H1 (cell line): Measurements from ENCODE around the gene PARD3. TPM values are rescaled to one million over a fixed set of nuclear protein-coding genes. Genes with fewer than 3 reads are reported as not detected.

ENCODE experiments used
- KDM5A ChIP-seq: fragments of 200-600 bp; IDR thresholded peaks from 2 replicates; pipeline ENCODE4 v1.7.1; 2012; ENCODE audit warnings: mild to moderate bottlenecking, low read length, inconsistent platforms, mixed read lengths
- POU5F1 ChIP-seq: IDR thresholded peaks from 2 replicates; pipeline ENCODE4 v1.6.1; 2011; ENCODE audit warnings: low read depth, mild to moderate bottlenecking, low read length, moderate library complexity
- SIX5 ChIP-seq: IDR thresholded peaks from 2 replicates; pipeline ENCODE4 v1.6.1; 2011; ENCODE audit warnings: mild to moderate bottlenecking, low read depth, low read length
- TAF1 ChIP-seq: IDR thresholded peaks from 2 replicates; pipeline ENCODE4 v1.6.1; 2011; ENCODE audit warnings: mild to moderate bottlenecking, low read depth, low read length
- TBP ChIP-seq: IDR thresholded peaks from 2 replicates; pipeline ENCODE4 v1.6.1; 2011; ENCODE audit warnings: low read depth, low read length, improper control_type of control experiment
- polyA plus RNA-seq, 7 experiments: library from polyadenylated mRNA; depleted of rRNA in 3 of 7; stranded (reverse) in 5 of 7; unstranded in 2 of 7; fragments of >200 nt in 5 of 7; fragments of 200-250 nt in 2 of 7; gene quantifications; 1 replicate in 5 of 7; 2 replicates in 1 of 7; 4 replicates in 1 of 7; pipeline versions ENCODE4 v1.2.1 to v1.2.3, GENCODE V29; 2011 to 2013; ENCODE audit warnings: missing spikeins in 2 of 7, mixed read lengths in 2 of 7
- total RNA-seq: library from RNA; stranded (reverse); fragmentation: NEBNext Ultra II Directional; extraction: Animal tissue kit (Norgen Biotek cat#: 25700); gene quantifications from 2 replicates; pipeline ENCODE4 v1.2.1, GENCODE V29; 2021

Gene PARD3
- total and polyA plus RNA-seq, 2 of the 8 experiments (the other 6 are each of a cell fraction or from before 2014, with no cell fraction given) = 19.7 to 49.1 TPM

- TF ChIP-seq TBP (no peak), SIX5 (no peak), TAF1 (no peak), KDM5A (no peak), POU5F1 (no peak)
Observed at GRCh38 chr10:34705563-34705962, 109.5 kb downstream of the PARD3 start (continued).
